Measurements from ENCODE around the gene ATF6.

Gene ATF6

GRCh38 chr1:161998811-161999210 is 232.7 kb downstream of the ATF6 start:
- peaks cover 15% of the 10 kb centered on the region for H3K4me1 ChIP-seq (ENCODE audit: insufficient read depth, insufficient read length)
- DNase-seq (ENCODE audit: low read depth, low spot score), result no peak
- no peaks in the 10 kb centered on the region for H3K9me3 ChIP-seq (ENCODE audit: insufficient read depth, low read length)
- no peak for TF ChIP-seq YY1 (IDR thresholded peaks at IDR 0.05; ENCODE audit: insufficient read depth, insufficient read length)
- no peak for TF ChIP-seq SUZ12 (IDR thresholded peaks at IDR 0.05; ENCODE audit: extremely low read depth, insufficient read depth, insufficient read length)
- no peaks in the 10 kb centered on the region for H3K27me3 ChIP-seq (ENCODE audit: insufficient read depth, insufficient read length)
- H3K36me3 ChIP-seq (ENCODE audit: insufficient read depth, insufficient read length, low read length), result peaks cover 6% of the 10 kb centered on the region
- no peak overlapping the region for H3K9ac ChIP-seq (ENCODE audit: insufficient read length, low read depth)
- no peak overlapping the region for H3K4me3 ChIP-seq (ENCODE audit: insufficient read length, low read depth)

GRCh38 chr1:161999301-162000052 is 233.4 kb downstream of the ATF6 start:
- TF ChIP-seq ZNF274 (IDR thresholded peaks at IDR 0.05; ENCODE audit: low read depth, low read length) (no peak), YY1 (IDR thresholded peaks at IDR 0.05; ENCODE audit: insufficient read depth, insufficient read length) (no peak), SUZ12 (IDR thresholded peaks at IDR 0.05; ENCODE audit: extremely low read depth, insufficient read depth, insufficient read length) (no peak)
- H3K4me1 ChIP-seq (ENCODE audit: insufficient read depth, insufficient read length), result peaks cover 15% of the 10 kb centered on the region
- no peak overlapping the region for H3K9ac ChIP-seq (ENCODE audit: insufficient read length, low read depth)
- no peaks in the 10 kb centered on the region for H3K27me3 ChIP-seq (ENCODE audit: insufficient read depth, insufficient read length)
- H3K9me3 ChIP-seq (ENCODE audit: insufficient read depth, low read length), result no peaks in the 10 kb centered on the region
- H3K36me3 ChIP-seq (ENCODE audit: insufficient read depth, insufficient read length, low read length), result peaks cover 6% of the 10 kb centered on the region
- DNase-seq (ENCODE audit: low read depth, low spot score), result no peak
- no peak overlapping the region for H3K4me3 ChIP-seq (ENCODE audit: insufficient read length, low read depth)

GRCh38 chr1:162000053-162000420 is 233.9 kb downstream of the ATF6 start:
- H3K27me3 ChIP-seq (ENCODE audit: insufficient read depth, insufficient read length), result no peaks in the 10 kb centered on the region
- H3K9me3 ChIP-seq (ENCODE audit: insufficient read depth, low read length), result no peaks in the 10 kb centered on the region
- TF ChIP-seq YY1 (IDR thresholded peaks at IDR 0.05; ENCODE audit: insufficient read depth, insufficient read length), result no peak
- no peak for TF ChIP-seq SUZ12 (IDR thresholded peaks at IDR 0.05; ENCODE audit: extremely low read depth, insufficient read depth, insufficient read length)
- no peak for TF ChIP-seq ZNF274 (IDR thresholded peaks at IDR 0.05; ENCODE audit: low read depth, low read length)
- H3K4me3 ChIP-seq (ENCODE audit: insufficient read length, low read depth), result no peak overlapping the region
- no peak for DNase-seq (ENCODE audit: low read depth, low spot score)
- peaks cover 6% of the 10 kb centered on the region for H3K36me3 ChIP-seq (ENCODE audit: insufficient read depth, insufficient read length, low read length)
- H3K9ac ChIP-seq (ENCODE audit: insufficient read length, low read depth), result no peak overlapping the region
- H3K4me1 ChIP-seq (ENCODE audit: insufficient read depth, insufficient read length), result peaks cover 15% of the 10 kb centered on the region

GRCh38 chr1:162003061-162003829 is 237.1 kb downstream of the ATF6 start:
- H3K4me1 ChIP-seq (ENCODE audit: insufficient read depth, insufficient read length), result peaks cover 15% of the 10 kb centered on the region
- no peaks in the 10 kb centered on the region for H3K36me3 ChIP-seq (ENCODE audit: insufficient read depth, insufficient read length, low read length)
- DNase-seq (ENCODE audit: low read depth, low spot score), result no peak
- H3K9me3 ChIP-seq (ENCODE audit: insufficient read depth, low read length), result no peaks in the 10 kb centered on the region
- TF ChIP-seq SUZ12 (IDR thresholded peaks at IDR 0.05; ENCODE audit: extremely low read depth, insufficient read depth, insufficient read length) (no peak), ZNF274 (IDR thresholded peaks at IDR 0.05; ENCODE audit: low read depth, low read length) (no peak), YY1 (IDR thresholded peaks at IDR 0.05; ENCODE audit: insufficient read depth, insufficient read length) (no peak)
- H3K27me3 ChIP-seq (ENCODE audit: insufficient read depth, insufficient read length), result no peaks in the 10 kb centered on the region
- H3K4me3 ChIP-seq (ENCODE audit: insufficient read length, low read depth), result no peak overlapping the region
- no peak overlapping the region for H3K9ac ChIP-seq (ENCODE audit: insufficient read length, low read depth)

GRCh38 chr1:162003830-162004215 is 237.7 kb downstream of the ATF6 start:
- H3K4me3 ChIP-seq (ENCODE audit: insufficient read length, low read depth), result no peak overlapping the region
- H3K4me1 ChIP-seq (ENCODE audit: insufficient read depth, insufficient read length), result peaks cover 15% of the 10 kb centered on the region
- no peak for TF ChIP-seq ZNF274 (IDR thresholded peaks at IDR 0.05; ENCODE audit: low read depth, low read length)
- no peak for TF ChIP-seq YY1 (IDR thresholded peaks at IDR 0.05; ENCODE audit: insufficient read depth, insufficient read length)
- no peak for TF ChIP-seq SUZ12 (IDR thresholded peaks at IDR 0.05; ENCODE audit: extremely low read depth, insufficient read depth, insufficient read length)
- H3K27me3 ChIP-seq (ENCODE audit: insufficient read depth, insufficient read length), result no peaks in the 10 kb centered on the region
- no peaks in the 10 kb centered on the region for H3K36me3 ChIP-seq (ENCODE audit: insufficient read depth, insufficient read length, low read length)
- no peak for DNase-seq (ENCODE audit: low read depth, low spot score)
- H3K9ac ChIP-seq (ENCODE audit: insufficient read length, low read depth), result no peak overlapping the region
- no peaks in the 10 kb centered on the region for H3K9me3 ChIP-seq (ENCODE audit: insufficient read depth, low read length)

- H3K36me3 ChIP-seq (ENCODE audit: insufficient read depth, insufficient read length, low read length), result no peaks in the 10 kb centered on the region
- DNase-seq (ENCODE audit: low read depth, low spot score), result no peak
- H3K4me1 ChIP-seq (ENCODE audit: insufficient read depth, insufficient read length), result peaks cover 15% of the 10 kb centered on the region
- H3K4me3 ChIP-seq (ENCODE audit: insufficient read length, low read depth), result no peak overlapping the region
- TF ChIP-seq ZNF274 (IDR thresholded peaks at IDR 0.05; ENCODE audit: low read depth, low read length), result no peak
- TF ChIP-seq YY1 (IDR thresholded peaks at IDR 0.05; ENCODE audit: insufficient read depth, insufficient read length), result no peak
- no peak for TF ChIP-seq SUZ12 (IDR thresholded peaks at IDR 0.05; ENCODE audit: extremely low read depth, insufficient read depth, insufficient read length)
- no peak overlapping the region for H3K9ac ChIP-seq (ENCODE audit: insufficient read length, low read depth)
- H3K9me3 ChIP-seq (ENCODE audit: insufficient read depth, low read length), result no peaks in the 10 kb centered on the region
- H3K27me3 ChIP-seq (ENCODE audit: insufficient read depth, insufficient read length), result no peaks in the 10 kb centered on the region
Measured at GRCh38 chr1:162004441-162004950, 238.4 kb downstream of the ATF6 start.

GRCh38 chr1:162006081-162006480 is 240.0 kb downstream of the ATF6 start:
- Histone ChIP-seq H3K27me3 (ENCODE audit: insufficient read depth, insufficient read length) (no peaks in the 10 kb centered on the region), H3K4me1 (ENCODE audit: insufficient read depth, insufficient read length) (peaks cover 15% of the 10 kb centered on the region), H3K9me3 (ENCODE audit: insufficient read depth, low read length) (no peaks in the 10 kb centered on the region), H3K9ac (ENCODE audit: insufficient read length, low read depth) (no peak overlapping the region), H3K36me3 (ENCODE audit: insufficient read depth, insufficient read length, low read length) (no peaks in the 10 kb centered on the region), H3K4me3 (ENCODE audit: insufficient read length, low read depth) (no peak overlapping the region)
- DNase-seq (ENCODE audit: low read depth, low spot score), result no peak
- no peak for TF ChIP-seq YY1 (IDR thresholded peaks at IDR 0.05; ENCODE audit: insufficient read depth, insufficient read length)
- no peak for TF ChIP-seq ZNF274 (IDR thresholded peaks at IDR 0.05; ENCODE audit: low read depth, low read length)
- TF ChIP-seq SUZ12 (IDR thresholded peaks at IDR 0.05; ENCODE audit: extremely low read depth, insufficient read depth, insufficient read length), result no peak
